Loucy (cell line): ENCODE results near the gene CGREF1.

Experiments used
- EZH2phosphoT487 ChIP-seq: fragments of 200-600 bp; IDR thresholded peaks from 2 replicates; pipeline ENCODE4 v1.6.1; 2018; ENCODE audit warnings: antibody characterized with exemption, mild to moderate bottlenecking, moderate library complexity, borderline replicate concordance
- TF ChIP-seq, protein P1 (sequence below): fragments of 200-600 bp; sonication (generic); conservative IDR thresholded peaks from 2 replicates; pipeline ENCODE4 v1.5.1; 2014; ENCODE audit warnings: mild to moderate bottlenecking, antibody characterized with exemption, low read length

GRCh38 chr2:27108221-27108620 is 10.7 kb downstream of the CGREF1 start:
- TF ChIP-seq, protein P1, sequence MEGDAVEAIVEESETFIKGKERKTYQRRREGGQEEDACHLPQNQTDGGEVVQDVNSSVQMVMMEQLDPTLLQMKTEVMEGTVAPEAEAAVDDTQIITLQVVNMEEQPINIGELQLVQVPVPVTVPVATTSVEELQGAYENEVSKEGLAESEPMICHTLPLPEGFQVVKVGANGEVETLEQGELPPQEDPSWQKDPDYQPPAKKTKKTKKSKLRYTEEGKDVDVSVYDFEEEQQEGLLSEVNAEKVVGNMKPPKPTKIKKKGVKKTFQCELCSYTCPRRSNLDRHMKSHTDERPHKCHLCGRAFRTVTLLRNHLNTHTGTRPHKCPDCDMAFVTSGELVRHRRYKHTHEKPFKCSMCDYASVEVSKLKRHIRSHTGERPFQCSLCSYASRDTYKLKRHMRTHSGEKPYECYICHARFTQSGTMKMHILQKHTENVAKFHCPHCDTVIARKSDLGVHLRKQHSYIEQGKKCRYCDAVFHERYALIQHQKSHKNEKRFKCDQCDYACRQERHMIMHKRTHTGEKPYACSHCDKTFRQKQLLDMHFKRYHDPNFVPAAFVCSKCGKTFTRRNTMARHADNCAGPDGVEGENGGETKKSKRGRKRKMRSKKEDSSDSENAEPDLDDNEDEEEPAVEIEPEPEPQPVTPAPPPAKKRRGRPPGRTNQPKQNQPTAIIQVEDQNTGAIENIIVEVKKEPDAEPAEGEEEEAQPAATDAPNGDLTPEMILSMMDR: no peak
- TF ChIP-seq EZH2phosphoT487: no peak
